Tibial nerve (tissue), 4 donors: ENCODE results near the gene KCP.

Experiments
- CTCF ChIP-seq, 5 experiments: fragments of 200-600 bp in 3 of 5; fragments of 450-650 bp in 2 of 5; sonication (generic) in 3 of 5; IDR thresholded peaks; one replicate each; pipeline ENCODE4 v1.5.1; 2016 to 2019; ENCODE audit warnings: antibody characterized with exemption in 5 of 5, mild to moderate bottlenecking in 3 of 5, moderate library complexity in 2 of 5
- EP300 ChIP-seq, 2 donors: sonication (generic); formaldehyde crosslinking; IDR thresholded peaks; one replicate each; pipeline ENCODE4 v1.6.1; 2017; ENCODE audit warnings: antibody characterized with exemption in 2 of 2, mild to moderate bottlenecking in 1 of 2
- POLR2A ChIP-seq, 2 donors: fragments of 450-650 bp; IDR thresholded peaks; one replicate each; pipeline ENCODE4 v1.6.1; 2017; ENCODE audit warnings: antibody characterized with exemption in 2 of 2, mild to moderate bottlenecking in 2 of 2, moderate library complexity in 2 of 2

GRCh38 chr7:128849156-128849515, 61.4 kb downstream of the KCP start:
- TF ChIP-seq EP300 (IDR thresholded peaks at IDR 0.05) (no peak), CTCF (IDR thresholded peaks at IDR 0.05) (no peak), POLR2A (IDR thresholded peaks at IDR 0.05) (no peak)
